Measurements from ENCODE around the gene FTCDNL1.

Gene FTCDNL1

GRCh38 chr2:199842631-199843395, 8.2 kb downstream of the FTCDNL1 start:
- FAIRE-seq (no peak), DNase-seq (ENCODE audit: insufficient read length, low spot score) (no peak)

GRCh38 chr2:199841409-199841808, 9.6 kb downstream of the FTCDNL1 start:
- FAIRE-seq, result no peak
- DNase-seq (ENCODE audit: insufficient read length, low spot score), result no peak

- DNase-seq (ENCODE audit: insufficient read length, low spot score) (no peak), FAIRE-seq (no peak)
Measured at GRCh38 chr2:199838399-199838798, 12.6 kb downstream of the FTCDNL1 start.

GRCh38 chr2:199836943-199837342, 14.0 kb downstream of the FTCDNL1 start:
- no peak for DNase-seq (ENCODE audit: insufficient read length, low spot score)
- no peak for FAIRE-seq

- DNase-seq (ENCODE audit: insufficient read length, low spot score) (no peak), FAIRE-seq (no peak)
Measured at GRCh38 chr2:199833525-199833924, 17.5 kb downstream of the FTCDNL1 start.

DNA sequence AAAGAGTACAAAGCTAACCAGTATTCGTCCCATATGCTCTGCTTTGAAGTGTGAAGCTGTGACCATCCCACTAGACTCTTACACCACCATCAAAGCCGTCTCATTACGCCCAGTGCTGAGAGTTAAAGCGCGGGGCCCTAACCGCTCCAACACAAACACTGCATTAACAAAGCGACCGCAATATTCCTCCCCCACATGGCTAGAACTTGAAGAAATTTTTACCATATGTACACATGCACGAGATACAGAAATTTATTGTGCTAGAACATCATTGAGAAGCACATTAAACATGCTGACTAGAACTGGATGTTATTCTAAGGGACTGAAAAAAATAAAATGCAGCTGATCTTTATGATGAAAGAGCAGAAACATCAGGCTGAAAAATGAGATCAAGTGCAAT, 20.5 kb downstream of the FTCDNL1 start:
- FAIRE-seq, result no peak
- no peak for DNase-seq (ENCODE audit: insufficient read length, low spot score)

- no peak for FAIRE-seq
- DNase-seq (ENCODE audit: insufficient read length, low spot score), result no peak
Measured at GRCh38 chr2:199829628-199830027, 21.4 kb downstream of the FTCDNL1 start.

DNA sequence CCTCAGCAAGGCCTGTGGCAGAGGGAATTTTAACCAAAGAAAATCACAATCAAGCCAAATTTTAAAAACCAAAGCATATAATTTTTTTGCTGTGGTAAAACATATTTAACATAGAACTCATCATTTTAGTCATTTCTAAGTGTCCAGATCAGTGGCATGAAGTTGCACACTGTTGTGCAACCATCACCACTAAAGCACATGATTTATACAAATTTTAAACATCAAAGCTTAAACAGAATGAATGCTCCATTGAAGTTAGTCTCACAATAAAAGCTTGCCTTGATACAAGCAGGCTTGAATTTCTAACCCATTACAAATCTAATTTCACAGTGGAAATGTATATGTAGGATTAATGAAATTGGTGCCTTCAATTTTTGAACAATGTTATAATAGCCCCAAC, 31.2 kb downstream of the FTCDNL1 start:
- DNase-seq (ENCODE audit: insufficient read length, low spot score) (no peak), FAIRE-seq (no peak)

- FAIRE-seq, result no peak
- DNase-seq (ENCODE audit: insufficient read length, low spot score), result no peak
Measured at GRCh38 chr2:199818754-199819153, 32.2 kb downstream of the FTCDNL1 start.

- DNase-seq (ENCODE audit: insufficient read length, low spot score) (no peak), FAIRE-seq (no peak)
Measured at GRCh38 chr2:199818026-199818425, 33.0 kb downstream of the FTCDNL1 start.

GRCh38 chr2:199814817-199815211, 36.2 kb downstream of the FTCDNL1 start:
- DNase-seq (ENCODE audit: insufficient read length, low spot score) (no peak), FAIRE-seq (no peak)

GRCh38 chr2:199814101-199814816, 36.7 kb downstream of the FTCDNL1 start:
- no peak for FAIRE-seq
- DNase-seq (ENCODE audit: insufficient read length, low spot score), result no peak

DNA sequence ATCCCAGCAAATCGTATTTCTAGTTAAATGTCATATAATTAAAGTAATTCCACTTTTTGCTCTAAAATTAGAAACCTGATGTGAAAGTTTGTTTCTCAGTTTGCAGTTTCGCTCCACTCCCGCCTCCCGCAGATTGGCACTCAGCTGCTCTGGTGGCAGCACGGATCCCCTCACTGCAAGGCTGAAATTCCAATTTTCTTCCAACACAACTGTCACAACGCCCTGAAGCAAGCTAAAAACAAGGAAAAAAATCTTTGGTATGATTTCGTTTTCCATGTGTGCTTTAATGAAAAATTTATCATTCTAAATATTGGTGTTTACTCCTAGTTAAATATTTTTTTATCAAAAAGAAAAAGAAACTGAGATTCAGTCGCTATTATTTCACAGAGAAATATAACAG, 38.5 kb downstream of the FTCDNL1 start:
- no peak for FAIRE-seq

DNA sequence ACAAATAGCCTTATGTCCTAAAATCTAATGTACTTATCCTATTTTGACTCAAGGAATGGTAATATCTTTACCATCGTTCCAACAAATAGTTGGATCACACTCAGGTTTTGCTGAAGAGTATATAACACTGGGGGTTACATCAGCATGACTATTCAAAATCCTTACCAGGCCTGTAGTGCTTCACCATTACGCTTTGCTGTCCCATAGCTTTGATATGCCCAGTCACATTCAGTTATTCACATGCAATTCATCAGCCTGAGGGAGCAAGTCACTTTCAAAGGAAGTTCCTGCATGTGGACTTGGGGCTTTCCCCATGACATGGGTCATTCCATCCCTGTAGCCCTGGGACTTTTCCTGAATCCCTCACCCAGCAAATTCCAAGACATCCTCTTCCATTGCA, 39.6 kb downstream of the FTCDNL1 start:
- no peak for FAIRE-seq
- DNase-seq (ENCODE audit: insufficient read length, low spot score), result no peak

More for the DNA sequence above, 38.5 kb downstream of the FTCDNL1 start:
- DNase-seq (ENCODE audit: insufficient read length, low spot score), result no peak

GRCh38 chr2:199810422-199811171, 40.4 kb downstream of the FTCDNL1 start:
- FAIRE-seq (no peak), DNase-seq (ENCODE audit: insufficient read length, low spot score) (no peak)

GRCh38 chr2:199807966-199808365, 43.0 kb downstream of the FTCDNL1 start:
- DNase-seq (ENCODE audit: insufficient read length, low spot score) (no peak), FAIRE-seq (peak; percentile 46)

DNA sequence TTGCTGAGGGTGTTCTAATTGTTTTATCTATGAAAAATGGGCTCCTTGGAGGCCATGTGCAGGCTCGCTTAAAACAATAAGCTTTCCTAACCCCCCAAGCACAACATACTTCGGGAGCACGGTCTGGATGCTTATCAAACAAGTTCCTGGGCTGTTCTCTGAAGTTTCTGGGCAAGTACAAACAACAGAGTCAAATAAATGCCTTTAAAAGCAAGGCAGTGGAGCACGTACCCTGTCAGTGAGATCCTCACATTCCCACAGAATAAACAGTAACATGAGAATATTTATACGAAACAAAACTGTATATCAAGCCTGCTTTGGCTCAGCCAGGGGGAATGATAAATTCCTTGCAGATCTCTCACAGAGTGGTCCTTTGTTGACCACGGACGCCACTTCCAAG, 44.8 kb downstream of the FTCDNL1 start:
- DNase-seq (ENCODE audit: insufficient read length, low spot score) (no peak), FAIRE-seq (no peak)

GRCh38 chr2:199804831-199805230, 46.2 kb downstream of the FTCDNL1 start:
- DNase-seq (ENCODE audit: insufficient read length, low spot score) (no peak), FAIRE-seq (no peak)

- FAIRE-seq (no peak), DNase-seq (ENCODE audit: insufficient read length, low spot score) (no peak)
Measured at GRCh38 chr2:199798831-199799580, 52.0 kb downstream of the FTCDNL1 start.

DNA sequence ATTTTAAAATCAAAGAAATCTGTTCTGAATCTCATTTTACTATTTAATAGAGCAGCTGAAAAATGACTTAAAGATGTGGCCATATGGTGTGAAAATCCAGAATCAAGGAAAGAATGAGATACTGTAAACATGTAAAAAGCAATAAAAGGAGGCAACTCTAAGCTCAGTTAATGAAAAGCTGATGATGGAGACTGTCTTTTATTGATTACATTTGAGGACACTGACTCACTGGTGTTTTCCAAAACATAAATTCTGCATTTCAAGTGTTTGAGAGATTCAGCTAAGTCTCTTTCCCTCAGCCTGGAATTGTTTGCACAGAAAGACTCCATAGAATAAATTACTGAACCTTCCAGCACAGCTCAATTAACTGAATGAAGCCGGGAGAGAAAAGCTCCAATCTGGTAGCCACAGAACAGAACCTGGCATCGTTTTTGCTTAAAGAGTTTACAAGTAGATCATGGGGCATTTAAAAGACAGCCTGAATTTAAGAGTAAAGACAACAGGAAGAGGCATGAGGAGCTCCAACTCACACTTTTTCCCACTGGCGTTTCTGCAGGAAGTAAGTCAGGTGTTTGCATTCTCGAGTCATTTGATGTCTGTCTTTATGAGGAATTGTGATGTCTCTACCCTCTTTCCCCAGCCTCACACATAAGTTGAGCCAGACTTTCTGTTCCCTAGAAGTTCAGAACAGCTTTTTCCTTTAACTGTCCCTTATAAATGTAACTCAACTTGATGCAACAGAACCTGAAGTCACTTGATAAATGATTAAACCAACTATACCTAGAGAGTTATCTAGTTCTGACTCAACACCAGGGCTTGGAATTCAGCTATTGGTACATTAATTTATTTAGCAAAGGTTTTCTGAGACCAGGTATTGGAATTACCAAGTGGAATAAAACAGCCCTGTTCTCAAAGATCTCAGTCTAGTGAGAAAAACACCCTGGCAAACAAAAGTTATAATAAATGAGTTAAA, 53.3 kb downstream of the FTCDNL1 start:
- DNase-seq (ENCODE audit: insufficient read length, low spot score) (no peak), FAIRE-seq (no peak)

Measured in HTR-8/SVneo (cell line).